HG03064 (cell line): Measurements from ENCODE around the gene MRPL24.

Source experiments
- ATAC-seq: cut with Tn5 transposase; IDR thresholded peaks from one replicate; pipeline ENCODE4 v1.9.1; 2021; ENCODE audit warnings: low read depth; ENCODE audit not compliant: unreplicated experiment

Gene MRPL24

DNA sequence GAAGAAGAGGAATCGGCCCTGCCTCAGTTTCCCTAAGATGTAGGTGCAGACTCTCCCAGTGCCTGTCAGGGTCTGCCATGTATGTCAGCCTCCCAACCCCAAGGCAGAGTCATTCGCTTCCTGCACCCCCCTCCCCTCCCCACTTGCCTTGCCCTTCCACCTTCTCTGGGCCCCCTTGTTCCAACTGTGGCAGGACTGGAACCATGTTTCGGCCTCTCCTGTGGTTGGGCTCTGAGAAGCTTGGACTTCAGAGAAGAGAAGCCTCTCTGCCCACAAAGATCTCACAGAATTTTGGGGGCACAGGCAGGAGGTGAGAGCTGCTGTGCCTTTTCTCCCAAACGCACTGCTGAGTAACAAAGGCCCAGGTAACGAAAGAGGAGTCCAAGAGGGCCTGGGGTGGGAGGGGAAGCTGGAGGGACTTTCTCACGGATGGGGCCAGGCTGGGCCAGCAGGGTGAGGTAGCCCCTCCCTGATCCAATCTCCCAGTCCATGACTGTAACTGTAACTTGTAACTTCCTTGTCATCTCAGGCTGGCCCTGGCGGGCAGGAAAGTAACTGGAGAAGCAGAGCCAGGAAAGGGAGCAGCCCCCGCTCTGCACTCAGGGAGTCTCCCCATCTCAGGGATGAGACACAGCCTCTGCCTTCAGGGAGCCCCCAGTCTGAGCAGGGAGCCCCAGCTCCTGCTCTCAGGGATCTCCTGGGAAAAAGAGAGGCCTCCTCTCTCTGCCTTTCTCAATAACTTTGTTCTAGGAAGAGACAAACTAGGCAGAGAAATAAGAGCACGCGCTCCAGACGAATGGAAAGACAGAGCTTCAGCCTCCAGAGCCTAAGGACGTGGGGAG, 46.8 kb downstream of the MRPL24 start:
- ATAC-seq: no peak

DNA sequence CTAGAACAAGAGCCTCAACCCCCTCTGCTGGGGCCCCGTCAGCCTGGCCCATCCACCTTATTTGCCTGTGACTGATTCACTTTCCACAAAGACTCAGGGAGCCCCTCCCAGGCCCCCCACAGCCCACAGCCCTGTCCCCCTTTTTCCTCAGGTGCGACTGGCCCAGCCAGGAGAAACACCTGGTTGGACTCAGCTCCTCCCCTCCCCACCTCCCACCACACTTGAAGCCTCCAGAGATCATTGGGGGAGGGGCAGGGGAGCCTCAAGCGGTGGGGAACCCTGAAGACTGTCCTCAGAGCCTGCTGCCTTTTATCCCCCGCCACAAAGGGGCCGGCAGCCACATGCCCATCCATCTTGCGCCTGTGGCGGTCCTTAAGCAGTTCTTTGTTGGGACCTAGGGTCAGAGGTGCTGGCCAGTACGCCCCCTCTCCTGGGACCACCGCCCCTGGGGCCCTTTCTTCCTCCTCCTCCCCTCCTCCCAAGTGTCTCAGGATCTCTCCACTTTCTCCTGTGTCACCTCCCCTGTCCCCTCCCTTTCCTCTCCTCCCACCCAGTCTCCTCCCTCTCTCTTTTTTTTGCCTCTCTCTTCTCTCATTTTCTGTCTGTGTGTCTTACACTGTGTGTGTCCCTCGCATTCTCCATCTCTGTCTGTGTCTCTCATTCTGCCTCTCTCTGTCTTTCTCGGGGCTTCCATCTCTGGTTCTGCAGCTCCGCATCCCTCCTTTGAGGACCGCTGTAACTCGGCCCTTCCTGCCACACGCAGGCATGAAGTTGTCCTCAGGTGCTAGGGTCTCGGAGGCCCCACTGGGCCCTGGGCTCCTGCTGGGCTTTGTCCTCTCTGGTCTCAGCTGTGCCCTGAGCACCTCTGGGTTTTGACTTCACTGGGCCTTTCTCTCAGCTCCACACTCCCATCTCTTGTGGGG, 47.7 kb downstream of the MRPL24 start:
- no peak for ATAC-seq

DNA sequence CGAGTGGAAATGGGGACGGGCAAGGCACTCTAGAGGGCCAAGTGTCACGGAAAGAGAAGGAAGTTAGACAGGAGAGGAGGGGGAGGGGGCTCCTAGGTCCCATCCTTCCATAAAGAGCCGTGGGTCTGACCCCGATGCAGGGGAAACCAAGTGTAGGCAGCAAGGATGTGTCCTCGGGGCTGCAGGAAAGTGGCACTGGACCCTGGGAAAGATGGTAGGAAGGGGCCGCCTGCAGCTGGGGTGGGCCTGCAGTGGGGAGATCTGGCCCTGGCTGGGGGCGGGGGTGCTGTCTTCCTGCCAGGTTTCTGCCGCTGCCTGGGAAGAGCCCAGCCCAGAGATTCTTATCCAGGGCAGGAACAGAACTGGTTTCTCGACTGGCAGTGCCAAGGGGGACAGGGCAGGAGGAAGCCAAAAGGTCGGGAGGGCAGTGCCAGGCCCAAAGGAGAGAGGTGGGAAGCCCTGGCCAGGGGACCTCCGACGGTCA, 48.4 kb downstream of the MRPL24 start:
- no peak for ATAC-seq

DNA sequence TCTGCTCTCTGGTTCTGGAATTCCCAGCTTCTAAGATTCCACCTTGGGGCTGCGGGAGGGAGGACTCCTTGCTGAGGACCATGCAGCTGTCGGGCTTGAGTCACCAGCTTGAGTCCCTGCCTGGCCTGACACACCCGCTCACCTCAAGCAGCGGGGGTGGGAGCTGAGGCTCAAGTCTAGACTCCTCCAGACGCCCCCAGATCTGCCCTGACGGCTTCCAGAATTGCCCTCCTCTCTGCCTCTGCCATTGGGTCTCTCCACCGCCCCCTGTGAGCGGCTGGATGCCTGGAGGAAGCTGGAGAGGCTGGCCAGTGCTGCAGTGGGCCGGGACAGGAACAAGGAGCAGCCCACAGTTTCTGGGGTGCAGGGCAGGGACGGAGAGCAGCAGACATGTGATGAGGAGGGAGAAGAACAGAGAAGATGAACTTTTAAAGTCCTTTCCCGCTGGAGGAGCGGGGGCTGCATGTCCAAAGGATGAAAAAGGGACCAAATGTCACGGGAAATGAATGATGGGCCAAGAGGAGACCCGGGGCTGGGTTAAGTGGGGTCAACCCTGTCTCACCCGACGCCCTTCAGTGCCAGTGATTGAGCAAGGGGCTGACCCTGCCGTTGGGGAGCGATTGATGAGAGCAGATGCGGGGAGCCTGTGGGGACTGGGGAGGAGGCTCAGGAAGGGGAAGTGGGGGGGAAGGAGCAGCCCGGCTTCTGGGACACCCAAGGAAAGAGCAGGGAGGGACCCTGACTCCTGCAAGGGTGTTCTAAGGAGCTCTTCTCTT, 49.0 kb downstream of the MRPL24 start:
- ATAC-seq: no peak

DNA sequence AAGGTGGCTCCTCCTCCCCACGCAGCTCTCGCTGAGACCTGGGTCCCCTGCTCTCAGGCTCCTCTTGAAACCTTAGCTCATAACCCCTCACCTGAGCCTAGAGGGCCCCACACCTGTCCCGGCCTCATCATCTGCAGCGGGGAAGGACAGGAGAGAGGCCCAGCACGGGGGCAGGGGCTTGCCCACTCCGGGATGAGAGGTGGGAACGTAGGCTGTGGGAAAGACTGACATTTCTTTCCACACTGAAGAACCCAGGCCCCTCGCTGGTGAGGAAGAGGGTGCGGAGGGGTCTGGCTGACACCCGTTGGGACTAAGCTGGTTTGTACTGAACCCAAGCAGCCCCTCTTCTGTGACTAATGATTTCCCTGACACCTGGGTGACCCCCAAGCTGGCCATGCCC, 49.7 kb downstream of the MRPL24 start:
- ATAC-seq: no peak

DNA sequence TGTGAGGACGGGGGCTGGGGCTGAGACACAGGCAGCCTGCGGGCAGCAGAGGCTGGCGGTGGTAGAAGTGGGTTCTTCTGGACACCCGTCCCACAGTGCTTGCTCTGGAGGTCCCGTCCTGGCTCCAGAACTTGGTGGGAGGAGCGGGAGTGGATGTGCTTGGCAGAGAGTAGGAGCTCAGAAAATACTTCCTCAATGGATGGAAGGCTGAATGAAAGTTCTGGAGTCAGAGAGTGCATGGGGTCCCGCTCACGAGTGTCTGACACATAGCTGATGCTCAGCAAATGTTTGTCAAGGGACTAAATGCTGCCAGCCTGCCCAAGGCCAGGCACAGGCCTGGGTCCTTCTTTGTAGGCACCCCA, 50.2 kb downstream of the MRPL24 start:
- ATAC-seq: no peak

DNA sequence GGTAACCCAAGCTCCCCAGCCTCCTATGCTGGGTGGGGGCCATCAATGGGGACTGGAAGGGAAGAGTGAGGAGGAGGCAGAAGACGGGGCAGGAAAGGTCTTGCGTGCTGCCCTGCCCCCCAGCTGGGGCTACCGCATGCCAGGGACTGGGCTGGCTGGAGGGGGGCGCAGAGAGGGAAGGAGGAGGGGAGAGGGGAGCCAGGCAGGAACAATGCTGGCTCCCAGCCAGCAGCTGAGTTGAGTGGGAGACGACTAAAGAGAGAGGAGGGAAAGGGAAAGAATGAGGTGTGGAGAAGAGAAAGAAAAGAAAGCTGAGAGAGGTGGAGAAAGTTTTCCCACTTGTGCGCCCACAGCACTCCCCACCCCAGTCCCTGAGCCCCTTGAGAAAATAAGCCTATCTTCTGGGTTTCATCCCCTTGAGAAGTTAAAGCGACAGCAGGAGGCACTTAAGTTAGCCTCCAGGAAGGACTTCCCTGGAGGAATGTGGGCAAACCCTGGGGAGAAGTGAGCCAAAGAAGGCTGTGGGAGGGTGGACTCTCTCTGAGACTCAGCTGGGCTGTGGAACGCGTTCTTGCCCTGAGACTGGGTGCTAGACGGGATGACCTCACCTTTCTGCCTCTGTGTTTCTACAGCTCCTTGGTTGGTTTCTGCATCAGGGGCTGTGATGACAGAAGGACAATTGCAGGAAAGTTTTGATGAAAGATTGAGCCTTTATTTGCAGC, 50.8 kb downstream of the MRPL24 start:
- ATAC-seq: no peak

DNA sequence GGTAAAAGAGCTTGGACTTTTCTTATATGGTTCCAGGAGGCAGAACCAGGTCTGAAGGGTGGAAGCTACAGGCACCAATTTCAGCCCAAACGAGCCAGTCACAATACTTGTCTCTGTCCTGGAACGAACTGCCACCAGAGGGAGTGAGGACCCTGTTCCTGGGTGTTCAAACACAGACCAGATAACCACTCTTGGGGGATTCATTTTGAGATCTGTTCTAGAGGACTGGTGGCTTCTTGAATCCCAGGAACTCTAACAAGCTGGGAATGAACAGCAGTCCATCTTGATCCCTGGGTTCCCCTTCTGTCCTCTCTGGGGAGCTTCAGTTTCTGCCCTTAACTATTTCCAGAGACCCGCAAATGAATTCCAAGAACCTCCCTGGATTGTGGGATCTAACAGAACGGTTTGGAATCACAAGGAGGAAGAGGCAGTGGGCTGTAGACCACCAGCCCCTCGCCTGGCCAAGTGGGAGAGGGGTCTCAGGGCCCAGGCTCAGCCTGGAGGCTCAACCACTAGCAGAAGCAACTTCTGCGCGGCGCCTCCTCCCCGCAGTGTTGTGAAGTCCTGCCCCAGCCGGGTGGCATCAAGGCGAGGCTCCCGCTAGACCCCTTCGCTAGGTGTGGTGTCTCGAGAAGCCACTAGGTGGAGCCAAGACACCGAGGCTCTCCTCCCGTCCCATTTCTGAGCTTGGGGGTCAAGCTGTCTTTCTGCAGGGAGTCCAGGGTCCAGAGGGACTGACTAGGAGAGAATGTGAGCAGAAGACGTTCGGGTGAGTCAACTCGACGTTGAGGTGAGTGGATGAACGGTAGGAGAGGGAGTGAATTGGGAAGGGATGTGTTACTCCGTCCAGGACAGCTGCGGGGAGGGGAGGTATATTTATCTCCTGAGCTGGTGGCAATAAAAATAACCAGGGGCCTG, 51.6 kb downstream of the MRPL24 start:
- ATAC-seq: no peak
